Spleen (tissue), 11 donors: ENCODE measurements around the gene PTCD2. TPM values are rescaled to one million over a fixed set of nuclear protein-coding genes. Genes with fewer than 3 reads are reported as not detected.

Source experiments
- DNase-seq: peaks from one replicate; pipeline ENCODE4 v3.0.0-alpha.2; 2020
- H3K27ac ChIP-seq, 8 donors: fragments of 200-600 bp; sonication (generic) in 7 of 8; 1 replicate in 4 of 8; 2 replicates in 4 of 8; pipeline versions ENCODE4 v1.5.0 to v1.8.0; 2016 to 2021; ENCODE audit warnings: inconsistent platforms in 4 of 8, mild to moderate bottlenecking in 4 of 8, moderate library complexity in 1 of 8
- H3K27me3 ChIP-seq, 7 donors: fragments of 200-600 bp; sonication (generic) in 6 of 7; replicated peaks in 1 of 7; 1 replicate in 4 of 7; 2 replicates in 3 of 7; pipeline versions ENCODE4 v1.5.0 to v1.8.0; 2016 to 2021; ENCODE audit warnings: inconsistent platforms in 3 of 7, mild to moderate bottlenecking in 1 of 7
- H3K36me3 ChIP-seq, 6 donors: fragments of 200-600 bp; sonication (generic) in 5 of 6; 1 replicate in 4 of 6; 2 replicates in 2 of 6; pipeline versions ENCODE4 v1.5.0 to v1.8.0; 2016 to 2021; ENCODE audit warnings: inconsistent platforms in 2 of 6
- H3K4me1 ChIP-seq, 6 donors: fragments of 200-600 bp; sonication (generic) in 5 of 6; 1 replicate in 3 of 6; 2 replicates in 3 of 6; pipeline versions ENCODE4 v1.5.0 to v1.8.0; 2016 to 2021; ENCODE audit warnings: inconsistent platforms in 3 of 6
- H3K4me3 ChIP-seq, 8 donors: fragments of 200-600 bp; sonication (generic) in 7 of 8; 1 replicate in 4 of 8; 2 replicates in 4 of 8; pipeline versions ENCODE4 v1.5.0 to v1.8.0; 2016 to 2021; ENCODE audit warnings: inconsistent platforms in 4 of 8, mild to moderate bottlenecking in 4 of 8, moderate library complexity in 2 of 8
- H3K9me3 ChIP-seq, 8 donors: fragments of 200-600 bp; sonication (generic) in 7 of 8; 1 replicate in 4 of 8; 2 replicates in 4 of 8; pipeline versions ENCODE4 v1.5.0 to v1.8.0; 2016 to 2021; ENCODE audit warnings: inconsistent platforms in 4 of 8
- CTCF ChIP-seq, 11 experiments: fragments of 200-600 bp in 7 of 11; fragments of 450-650 bp in 4 of 11; sonication (generic) in 4 of 11; IDR thresholded peaks in 8 of 11; conservative IDR thresholded peaks in 3 of 11; 1 replicate in 7 of 11; 2 replicates in 4 of 11; pipeline versions ENCODE4 v1.4.0 to v1.8.0; 2016 to 2021; ENCODE audit warnings: antibody characterized with exemption in 11 of 11, inconsistent platforms in 4 of 11, mild to moderate bottlenecking in 1 of 11
- POLR2A ChIP-seq, 3 donors: fragments of 450-650 bp; IDR thresholded peaks; one replicate each; pipeline ENCODE4 v1.5.1; 2017; ENCODE audit warnings: antibody characterized with exemption in 3 of 3, mild to moderate bottlenecking in 1 of 3
- POLR2AphosphoS5 ChIP-seq, 3 donors: sonication (generic); formaldehyde crosslinking; IDR thresholded peaks; one replicate each; pipeline ENCODE4 v1.5.1; 2017; ENCODE audit warnings: antibody characterized with exemption in 3 of 3
- WGBS, 5 donors: extraction: QIAGEN DNeasy Blood & Tissue Kit in 3 of 5; methylation state at CpG; one replicate each; pipeline versions ENCODE4 v1.1.5 to v1.1.7; 2013 to 2018; 5-methylcytosine and 5-hydroxymethylcytosine counted together
- intact Hi-C: fragments of 100-400 bp; cut with DNase I; formaldehyde crosslinking; loops from one replicate; pipeline ENCODE4 v1.15.0; 2023; ENCODE audit warnings: low total_unique reads
- polyA plus RNA-seq, 3 donors: library from polyadenylated mRNA; stranded (reverse); fragments of 200-250 nt; gene quantifications; one replicate each; pipeline ENCODE4 v1.2.1, GENCODE V29; 2013
- total RNA-seq, 7 donors: library from RNA; depleted of rRNA in 3 of 7; stranded (reverse); fragments of >200 nt in 3 of 7; fragmentation: NEBNext Ultra II Directional in 4 of 7; extraction: Animal tissue kit (Norgen Biotek cat#: 25700) in 4 of 7; gene quantifications; one replicate each; pipeline versions ENCODE4 v1.1.0 to v1.2.1, GENCODE V29; 2016 to 2021
- donor health status: healthy with polysubstance abuse.
- donor health status: DM: no; HTN: no; CAD: no; lungs with moderate emphysema.
- donor health status: DM: no; HTN: no; CAD: no.
- donor health status: Bipolar disorder and iron deficiency.
- donor health status: healthy.
- donor health status: DM: no; HTN: no; CAD: no.
- donor health status: DM: yes; HTN: yes; CAD: no.

PTCD2 gene
- total and polyA plus RNA-seq, 10 donors, result 1.2 to 11.7 (median 7.5) TPM

GRCh38 chr5:72390836-72391235 lies 70.7 kb downstream of the PTCD2 start:
- TF ChIP-seq CTCF (IDR thresholded peaks at IDR 0.05 in 8 of 11, conservative IDR thresholded peaks at IDR 0.05 in 3 of 11), result no peak
- TF ChIP-seq POLR2A (IDR thresholded peaks at IDR 0.05), result no peak
- TF ChIP-seq POLR2AphosphoS5 (IDR thresholded peaks at IDR 0.05), result no peak
- Histone ChIP-seq H3K27ac (no peak overlapping the region), H3K9me3 (no peaks in the 10 kb centered on the region), H3K4me3 (no peak overlapping the region), H3K36me3 (no peaks in the 10 kb centered on the region), H3K27me3 (no peaks in the 10 kb centered on the region), H3K4me1 (peaks cover 0 to 22% (median 6%) of the 10 kb centered on the region in 6 donors)
- no peak for DNase-seq
- intact Hi-C loops, result no loop called here

- DNase-seq, result no peak
- Histone ChIP-seq H3K9me3 (no peaks in the 10 kb centered on the region), H3K4me1 (peaks cover 0 to 13% (median 3%) of the 10 kb centered on the region in 6 donors), H3K27me3 (no peaks in the 10 kb centered on the region), H3K36me3 (no peaks in the 10 kb centered on the region), H3K4me3 (no peak overlapping the region), H3K27ac (no peak overlapping the region)
- TF ChIP-seq POLR2AphosphoS5 (IDR thresholded peaks at IDR 0.05), result no peak
- no peak for TF ChIP-seq POLR2A (IDR thresholded peaks at IDR 0.05)
- no peak for TF ChIP-seq CTCF (IDR thresholded peaks at IDR 0.05 in 8 of 11, conservative IDR thresholded peaks at IDR 0.05 in 3 of 11)
- 81 to 95% (median 89%) methylated on average over 1 of the region's 1 CpG for WGBS, 5 donors
- intact Hi-C loops, result no loop called here
Measured at GRCh38 chr5:72392326-72392733, 72.2 kb downstream of the PTCD2 start.

- no peak overlapping the region for H3K4me3 ChIP-seq
- intact Hi-C loops, result no loop called here
- H3K9me3 ChIP-seq, result no peaks in the 10 kb centered on the region
- H3K4me1 ChIP-seq, result peaks cover 0 to 13% (median 3%) of the 10 kb centered on the region in 6 donors
- H3K36me3 ChIP-seq, result no peaks in the 10 kb centered on the region
- H3K27ac ChIP-seq, result no peak overlapping the region
- DNase-seq, result no peak
- H3K27me3 ChIP-seq, result no peaks in the 10 kb centered on the region
- TF ChIP-seq POLR2AphosphoS5 (IDR thresholded peaks at IDR 0.05) (no peak), POLR2A (IDR thresholded peaks at IDR 0.05) (no peak), CTCF (IDR thresholded peaks at IDR 0.05 in 8 of 11, conservative IDR thresholded peaks at IDR 0.05 in 3 of 11) (no peak)
Measured at GRCh38 chr5:72393052-72393451, 72.9 kb downstream of the PTCD2 start.

- H3K36me3 ChIP-seq, result no peaks in the 10 kb centered on the region
- DNase-seq, result no peak
- WGBS, 5 donors, result 4 to 8% (median 5%) methylated on average over 2 of the region's 2 CpGs
- intact Hi-C loops, result no loop called here
- no peak overlapping the region for H3K4me3 ChIP-seq
- H3K27ac ChIP-seq, result no peak overlapping the region
- TF ChIP-seq POLR2AphosphoS5 (IDR thresholded peaks at IDR 0.05), result no peak
- TF ChIP-seq CTCF (IDR thresholded peaks at IDR 0.05 in 8 of 11, conservative IDR thresholded peaks at IDR 0.05 in 3 of 11), result peak in 8 of 11 experiments; percentile 15 to 51 (median 38)
- no peaks in the 10 kb centered on the region for H3K9me3 ChIP-seq
- H3K4me1 ChIP-seq, result peaks cover 0 to 25% (median 10%) of the 10 kb centered on the region in 6 donors
- no peaks in the 10 kb centered on the region for H3K27me3 ChIP-seq
Measured at GRCh38 chr5:72394688-72395087, 74.5 kb downstream of the PTCD2 start.
